GM19193 (cell line): ENCODE data around the gene KCNMB3.

Source experiments
- POLR2A ChIP-seq: IDR thresholded peaks from 4 replicates; pipeline ENCODE4 v1.6.1; 2011; ENCODE audit not compliant: insufficient read depth, insufficient read length; ENCODE audit errors: extremely low read depth

The KCNMB3 gene

DNA sequence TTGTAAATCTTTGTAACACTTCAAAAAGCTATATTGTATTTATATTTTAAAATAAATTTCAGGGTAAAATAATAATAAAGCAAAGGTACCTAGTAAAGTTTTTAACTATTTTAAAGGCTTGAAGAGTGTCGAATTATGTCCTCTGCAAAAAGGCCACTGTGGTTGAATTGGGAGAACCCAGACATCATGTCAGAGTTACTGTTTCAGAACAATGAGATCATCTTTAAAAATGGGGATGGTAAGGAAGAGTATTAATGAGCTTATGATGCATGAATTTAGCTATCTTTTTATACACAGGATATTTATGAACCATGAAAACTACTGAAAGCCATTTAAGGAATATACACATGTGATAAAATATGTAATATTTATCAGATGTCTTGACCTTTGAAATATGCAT lies 26.3 kb downstream of the KCNMB3 start:
- no peak for TF ChIP-seq POLR2A

DNA sequence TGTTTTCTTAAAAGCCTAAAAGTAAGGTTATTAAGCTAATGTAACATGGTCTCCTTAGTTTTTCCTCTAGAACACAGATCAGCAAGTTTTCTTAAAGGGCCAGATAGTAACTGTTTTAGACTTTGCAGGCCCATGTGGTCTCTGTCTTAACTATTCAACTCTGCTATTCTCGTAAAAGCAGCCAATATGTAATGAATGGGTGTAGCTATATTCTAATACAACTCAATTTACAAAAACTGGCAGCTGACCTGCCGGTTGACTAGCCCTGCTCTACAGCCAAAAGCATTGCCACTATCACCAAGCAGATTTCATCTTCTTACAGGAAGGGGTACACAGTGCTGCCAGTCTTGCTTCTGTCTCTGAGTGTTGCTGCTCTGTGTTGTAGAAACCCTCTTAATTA lies 27.4 kb downstream of the KCNMB3 start:
- TF ChIP-seq POLR2A: no peak

DNA sequence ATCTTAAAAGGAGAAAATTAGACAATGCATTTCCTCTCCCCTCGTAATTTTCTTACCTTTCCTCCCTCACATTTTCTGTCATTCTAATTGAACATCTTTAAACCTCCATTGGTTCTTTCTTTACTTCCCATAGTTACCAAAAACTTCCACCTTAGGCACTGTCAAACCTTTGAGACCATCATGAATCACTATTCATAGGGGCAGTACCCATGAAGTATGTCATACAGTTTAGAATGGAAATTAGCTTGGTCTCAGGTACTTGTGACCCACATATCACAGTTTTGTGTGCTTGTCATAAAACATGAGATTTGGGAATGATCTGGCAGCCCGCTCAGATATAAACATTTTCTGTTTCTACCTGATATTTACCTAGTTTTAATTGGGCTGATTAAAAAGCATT lies 50.1 kb downstream of the KCNMB3 start:
- TF ChIP-seq POLR2A: no peak

DNA sequence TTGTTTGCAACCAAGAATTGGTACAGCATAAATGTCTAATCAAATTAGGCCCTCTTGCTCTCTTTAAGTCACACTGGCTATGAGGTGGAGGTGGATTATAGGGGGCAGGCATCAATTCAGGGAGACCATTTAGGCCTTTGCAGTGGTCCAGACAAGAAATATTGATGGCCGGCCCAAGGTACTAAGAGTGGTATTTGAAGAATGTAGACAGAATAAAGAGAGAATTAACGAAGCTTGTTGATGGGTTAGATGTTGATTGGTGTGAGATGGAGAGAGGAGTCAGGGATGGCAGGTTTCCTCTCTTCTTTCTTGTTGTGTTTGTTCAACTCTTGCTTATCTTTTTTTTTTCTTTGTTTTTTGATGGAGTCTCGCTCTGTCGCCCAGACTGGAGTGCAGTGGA lies 54.2 kb downstream of the KCNMB3 start:
- no peak for TF ChIP-seq POLR2A

DNA sequence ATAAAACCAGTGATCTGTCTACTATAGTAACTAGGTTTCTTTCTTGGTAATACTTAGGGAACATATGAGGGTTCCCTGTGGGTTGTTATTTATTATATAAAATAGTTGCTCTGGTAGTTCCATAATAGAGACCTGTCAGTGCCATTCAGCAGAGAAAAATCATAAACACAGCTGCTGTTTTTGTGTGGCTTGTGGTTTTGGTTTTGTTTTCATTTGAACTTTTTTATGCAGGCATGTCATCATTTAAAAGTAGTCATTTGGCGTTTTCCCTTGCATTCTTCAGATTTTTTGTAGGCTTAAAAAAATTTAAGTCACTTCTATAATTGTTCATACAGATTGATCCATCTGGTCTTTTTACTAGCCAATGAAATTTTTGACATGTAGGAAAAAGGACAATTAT lies 54.8 kb downstream of the KCNMB3 start:
- TF ChIP-seq POLR2A: no peak

GRCh38 chr3:179194931-179195330 lies 56.0 kb downstream of the KCNMB3 start:
- no peak for TF ChIP-seq POLR2A
